Left lung (tissue), 10 donors: ENCODE data around the gene SLC20A1. TPM values are rescaled to one million over a fixed set of nuclear protein-coding genes. Genes with fewer than 3 reads are reported as not detected.

Experiments used
- ATAC-seq: fragments of 200-7000 bp; cut with Tn5 transposase; one replicate; pipeline ENCODE4 v1.9.1; 2020; ENCODE audit warnings: moderate library complexity
- DNase-seq, 4 donors: peaks; one replicate each; pipeline ENCODE4 v3.0.0-alpha.2; 2013 to 2020
- H3K27ac ChIP-seq, 2 donors: fragments of 200-600 bp; sonication (generic) in 1 of 2; one replicate each; pipeline versions ENCODE4 v1.5.0 to v1.8.0; 2020 to 2021
- H3K27me3 ChIP-seq, 2 donors: fragments of 200-600 bp; sonication (generic) in 1 of 2; one replicate each; pipeline versions ENCODE4 v1.5.0 to v1.8.0; 2020 to 2021
- H3K36me3 ChIP-seq, 2 donors: fragments of 200-600 bp; sonication (generic) in 1 of 2; one replicate each; pipeline versions ENCODE4 v1.5.0 to v1.8.0; 2020 to 2021
- H3K4me1 ChIP-seq, 2 donors: fragments of 200-600 bp; one replicate each; pipeline ENCODE4 v1.8.0; 2021
- H3K4me3 ChIP-seq, 2 donors: fragments of 200-600 bp; sonication (generic) in 1 of 2; one replicate each; pipeline versions ENCODE4 v1.5.0 to v1.8.0; 2020 to 2021; ENCODE audit warnings: mild to moderate bottlenecking in 1 of 2
- H3K9me3 ChIP-seq, 2 donors: fragments of 200-600 bp; sonication (generic) in 1 of 2; one replicate each; pipeline versions ENCODE4 v1.5.0 to v1.8.0; 2020 to 2021
- intact Hi-C, 2 donors: fragments of 100-400 bp; cut with DNase I; formaldehyde crosslinking; loops; one replicate each; pipeline versions ENCODE4 v1.11.2 to v1.14.2; 2022
- polyA plus RNA-seq, 6 donors: library from polyadenylated mRNA; unstranded; fragments of 120-200 nt; gene quantifications; one replicate each; pipeline ENCODE4 v1.2.1, GENCODE V29; 2013; ENCODE audit not compliant: insufficient read length in 6 of 6
- total RNA-seq, 2 donors: library from RNA; stranded (reverse); fragmentation: NEBNext Ultra II Directional; extraction: Animal tissue kit (Norgen Biotek cat#: 25700); gene quantifications; one replicate each; pipeline ENCODE4 v1.2.1, GENCODE V29; 2021
- TF ChIP-seq, protein P1 (sequence below), 2 donors: fragments of 200-600 bp; sonication (generic) in 1 of 2; IDR thresholded peaks; one replicate each; pipeline versions ENCODE4 v1.5.0 to v1.8.0; 2021; ENCODE audit warnings: antibody characterized with exemption in 2 of 2
- donor health status: DM: no; HTN: yes; CAD: no.
- donor health status: DM: no; HTN: no; CAD: no.

The SLC20A1 gene
- total and polyA plus RNA-seq, 8 donors, result 33.9 to 68.2 (median 37.8) TPM

GRCh38 chr2:112618383-112618782 lies 27.4 kb upstream of the SLC20A1 start:
- H3K36me3 ChIP-seq, result no peaks in the 10 kb centered on the region
- no peak for ATAC-seq
- intact Hi-C loops, result no loop called here
- H3K27me3 ChIP-seq, result no peaks in the 10 kb centered on the region
- DNase-seq, result no peak
- no peaks in the 10 kb centered on the region for H3K9me3 ChIP-seq
- TF ChIP-seq, protein P1, sequence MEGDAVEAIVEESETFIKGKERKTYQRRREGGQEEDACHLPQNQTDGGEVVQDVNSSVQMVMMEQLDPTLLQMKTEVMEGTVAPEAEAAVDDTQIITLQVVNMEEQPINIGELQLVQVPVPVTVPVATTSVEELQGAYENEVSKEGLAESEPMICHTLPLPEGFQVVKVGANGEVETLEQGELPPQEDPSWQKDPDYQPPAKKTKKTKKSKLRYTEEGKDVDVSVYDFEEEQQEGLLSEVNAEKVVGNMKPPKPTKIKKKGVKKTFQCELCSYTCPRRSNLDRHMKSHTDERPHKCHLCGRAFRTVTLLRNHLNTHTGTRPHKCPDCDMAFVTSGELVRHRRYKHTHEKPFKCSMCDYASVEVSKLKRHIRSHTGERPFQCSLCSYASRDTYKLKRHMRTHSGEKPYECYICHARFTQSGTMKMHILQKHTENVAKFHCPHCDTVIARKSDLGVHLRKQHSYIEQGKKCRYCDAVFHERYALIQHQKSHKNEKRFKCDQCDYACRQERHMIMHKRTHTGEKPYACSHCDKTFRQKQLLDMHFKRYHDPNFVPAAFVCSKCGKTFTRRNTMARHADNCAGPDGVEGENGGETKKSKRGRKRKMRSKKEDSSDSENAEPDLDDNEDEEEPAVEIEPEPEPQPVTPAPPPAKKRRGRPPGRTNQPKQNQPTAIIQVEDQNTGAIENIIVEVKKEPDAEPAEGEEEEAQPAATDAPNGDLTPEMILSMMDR (IDR thresholded peaks at IDR 0.05), result no peak
- no peak overlapping the region for H3K27ac ChIP-seq
- no peak overlapping the region for H3K4me3 ChIP-seq
- H3K4me1 ChIP-seq, result no peaks in the 10 kb centered on the region

GRCh38 chr2:112621790-112622527 lies 23.8 kb upstream of the SLC20A1 start:
- no peak for ATAC-seq
- H3K4me3 ChIP-seq, result no peak overlapping the region
- H3K9me3 ChIP-seq, result no peaks in the 10 kb centered on the region
- H3K27ac ChIP-seq, result no peak overlapping the region
- TF ChIP-seq, protein P1 (IDR thresholded peaks at IDR 0.05), result no peak
- no peaks in the 10 kb centered on the region for H3K36me3 ChIP-seq
- H3K4me1 ChIP-seq, result peaks cover 10 to 29% of the 10 kb centered on the region in 2 donors
- H3K27me3 ChIP-seq, result no peaks in the 10 kb centered on the region
- intact Hi-C loops, result loop anchor here in 1 of 2 donors (5.0 kb wide), 1 partner anchor 105 kb away; no protein-coding TSS in a partner anchor
- DNase-seq, result no peak

GRCh38 chr2:112622528-112622849 lies 23.2 kb upstream of the SLC20A1 start:
- H3K27ac ChIP-seq, result no peak overlapping the region
- H3K36me3 ChIP-seq, result no peaks in the 10 kb centered on the region
- TF ChIP-seq, protein P1 (IDR thresholded peaks at IDR 0.05), result no peak
- ATAC-seq, result no peak
- intact Hi-C loops, result loop anchor here in 1 of 2 donors (5.0 kb wide), 1 partner anchor 105 kb away; no protein-coding TSS in a partner anchor
- DNase-seq, result no peak
- peaks cover 14 to 34% of the 10 kb centered on the region in 2 donors for H3K4me1 ChIP-seq
- no peaks in the 10 kb centered on the region for H3K27me3 ChIP-seq
- H3K4me3 ChIP-seq, result no peak overlapping the region
- no peaks in the 10 kb centered on the region for H3K9me3 ChIP-seq

DNA sequence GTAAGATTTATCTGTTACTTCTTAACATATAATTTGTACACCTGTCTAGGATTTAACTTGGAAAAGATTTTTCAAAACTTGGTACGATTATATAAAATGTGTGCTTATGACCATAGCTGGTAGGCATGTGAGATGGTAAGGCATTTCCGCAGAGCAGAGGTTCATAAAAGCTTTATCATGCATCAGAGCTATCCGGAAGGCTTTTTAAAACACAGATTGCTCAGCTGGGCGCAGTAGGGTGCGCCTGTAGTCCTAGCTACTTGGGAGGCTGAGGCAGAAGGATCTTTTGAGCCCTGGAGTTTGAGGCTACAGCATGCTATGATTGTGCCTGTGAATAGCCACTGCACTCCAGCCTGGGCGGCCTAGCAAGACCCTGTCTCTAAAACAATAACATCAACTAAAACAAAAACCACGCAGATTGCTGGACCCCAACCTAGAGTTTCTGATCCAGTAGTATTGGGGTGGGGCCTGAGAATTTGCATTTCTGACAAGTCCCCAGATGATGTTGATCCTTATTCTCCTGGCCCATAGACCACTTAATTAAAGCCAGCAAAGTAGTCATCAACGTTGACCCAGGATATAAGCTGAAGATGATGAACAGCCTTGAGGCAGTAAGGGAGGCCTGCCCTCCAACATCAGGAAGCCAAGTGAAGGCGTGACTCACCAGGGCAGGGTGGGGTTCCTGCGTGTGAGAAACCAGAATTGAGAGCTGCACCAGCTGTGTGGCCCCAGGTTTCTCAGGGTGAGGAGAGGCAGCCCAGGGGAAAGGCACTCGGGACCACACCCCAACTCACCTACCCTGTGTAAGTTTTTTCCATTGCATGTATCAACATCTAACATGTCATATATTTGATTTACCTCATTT lies 21.6 kb upstream of the SLC20A1 start:
- H3K27me3 ChIP-seq, result no peaks in the 10 kb centered on the region

More for the DNA sequence above, 21.6 kb upstream of the SLC20A1 start:
- intact Hi-C loops, result loop anchor here in 1 of 2 donors (5.0 kb wide), 1 partner anchor 103 kb away; no protein-coding TSS in a partner anchor
- Histone ChIP-seq H3K27ac (peak overlapping the region in 1 of 2 donors; percentile 7), H3K9me3 (no peaks in the 10 kb centered on the region), H3K4me3 (no peak overlapping the region), H3K36me3 (no peaks in the 10 kb centered on the region), H3K4me1 (peaks cover 17 to 51% of the 10 kb centered on the region in 2 donors)
- DNase-seq (peak in 1 of 4 donors; percentile 64), ATAC-seq (peak; percentile 19)
- TF ChIP-seq, protein P1 (IDR thresholded peaks at IDR 0.05), result no peak
